Renal pelvis (tissue), 12 donors: ENCODE measurements around the gene CIC. TPM values are rescaled to one million over a fixed set of nuclear protein-coding genes. Genes with fewer than 3 reads are reported as not detected.

ENCODE experiments used
- DNase-seq: peaks from one replicate; pipeline ENCODE4 v3.0.0-alpha.2; 2013
- long read RNA-seq, 16 experiments: transcript quantifications; one replicate each; lab custom pipeline, GENCODE V29; 2026
- polyA plus RNA-seq, 3 donors: library from polyadenylated mRNA; unstranded; fragments of 120-200 nt; gene quantifications; one replicate each; pipeline ENCODE4 v1.2.1, GENCODE V29; 2013; ENCODE audit not compliant: insufficient read length in 3 of 3

Gene CIC
- 10 to 100 TPM; 59.3 to 72.5 (median 68.2) TPM for polyA plus RNA-seq
- long read RNA-seq, donor 1, partial matches to known transcripts, result 5 of 7 reads
- long read RNA-seq, donor 1, other reads (novel, unspliced or antisense), result 0 of 7 reads
- long read RNA-seq, donor 2, partial matches to known transcripts, result 0 of 2 reads
- long read RNA-seq, donor 2, other reads (novel, unspliced or antisense), result 0 of 2 reads
- long read RNA-seq, donor 3, partial matches to known transcripts, result 8 of 12 reads
- long read RNA-seq, donor 3, other reads (novel, unspliced or antisense), result 0 of 12 reads
- long read RNA-seq, donor 4, partial matches to known transcripts, result 0 of 3 reads
- long read RNA-seq, donor 4, other reads (novel, unspliced or antisense), result 0 of 3 reads
- long read RNA-seq, donor 5, partial matches to known transcripts, result 0 of 4 reads
- long read RNA-seq, donor 5, other reads (novel, unspliced or antisense), result 0 of 4 reads
- long read RNA-seq, donor 6, partial matches to known transcripts, result 0 of 2 reads
- long read RNA-seq, donor 6, other reads (novel, unspliced or antisense), result 0 of 2 reads
- long read RNA-seq, donor 7, partial matches to known transcripts, result 57 of 61 reads
- long read RNA-seq, donor 7, other reads (novel, unspliced or antisense), result 0 of 61 reads
- long read RNA-seq, donor 8, partial matches to known transcripts, result 0 of 3 reads
- long read RNA-seq, donor 8, other reads (novel, unspliced or antisense), result 0 of 3 reads
- long read RNA-seq, donor 9, partial matches to known transcripts, result 0 of 4 reads
- long read RNA-seq, donor 9, other reads (novel, unspliced or antisense), result 0 of 4 reads
- long read RNA-seq, donor 10, partial matches to known transcripts, result 20 of 26 reads
- long read RNA-seq, donor 10, other reads (novel, unspliced or antisense), result 0 of 26 reads
- long read RNA-seq, donor 11, partial matches to known transcripts, result 13 of 18 reads
- long read RNA-seq, donor 11, other reads (novel, unspliced or antisense), result 0 of 18 reads
- long read RNA-seq, donor 12, full-length matches to known transcripts, result 6 of 33 reads
- long read RNA-seq, donor 12, partial matches to known transcripts, result 27 of 33 reads
- long read RNA-seq, donor 12, other reads (novel, unspliced or antisense), result 0 of 33 reads
- long read RNA-seq, donor 13, partial matches to known transcripts, result 11 of 15 reads
- long read RNA-seq, donor 13, other reads (novel, unspliced or antisense), result 0 of 15 reads
- long read RNA-seq, donor 14, result 0 reads
- long read RNA-seq, donor 15, transcript CIC-203 (2 exons, 601 nt), result major isoform, 7 of 27 reads
- long read RNA-seq, donor 15, partial matches to known transcripts, result 18 of 27 reads
- long read RNA-seq, donor 15, other reads (novel, unspliced or antisense), result 0 of 27 reads
- long read RNA-seq, donor 16, partial matches to known transcripts, result 0 of 3 reads
- long read RNA-seq, donor 16, other reads (novel, unspliced or antisense), result 0 of 3 reads

GRCh38 chr19:42268704-42269477 is at the start of gene CIC:
Gene CIC (plus strand): TSS chr19:42269252. CDS start chr19:42271784, 2,532 bp downstream.
- peak; percentile 100 for DNase-seq

GRCh38 chr19:42219812-42220750 is 49.0 kb upstream of the CIC start, which contains the start of gene ZNF526:
Gene ZNF526 (plus strand): TSS chr19:42220312. CDS start chr19:42224404, 4,092 bp downstream.
- DNase-seq, result peak; percentile 98

- no peak for DNase-seq
Measured at GRCh38 chr19:42220751-42221097, 48.3 kb upstream of the CIC start.

GRCh38 chr19:42224940-42225717 is 43.9 kb upstream of the CIC start:
- no peak for DNase-seq

- no peak for DNase-seq
Measured at GRCh38 chr19:42225718-42226292, 43.2 kb upstream of the CIC start.

- DNase-seq, result no peak
Measured at GRCh38 chr19:42226886-42227285, 42.2 kb upstream of the CIC start.

- no peak for DNase-seq
Measured at GRCh38 chr19:42228641-42229040, 40.4 kb upstream of the CIC start.

GRCh38 chr19:42229301-42229854 is 39.7 kb upstream of the CIC start:
- no peak for DNase-seq

GRCh38 chr19:42229855-42230351 is 39.1 kb upstream of the CIC start:
- no peak for DNase-seq

- DNase-seq, result no peak
Measured at GRCh38 chr19:42230571-42230970, 38.5 kb upstream of the CIC start.

GRCh38 chr19:42232435-42232834 is 36.6 kb upstream of the CIC start:
- DNase-seq, result no peak

GRCh38 chr19:42233106-42233505 is 35.9 kb upstream of the CIC start:
- no peak for DNase-seq

- DNase-seq, result no peak
Measured at GRCh38 chr19:42233678-42234292, 35.3 kb upstream of the CIC start.

GRCh38 chr19:42234364-42234763 is 34.7 kb upstream of the CIC start:
- no peak for DNase-seq

- no peak for DNase-seq
Measured at GRCh38 chr19:42235181-42235580, 33.9 kb upstream of the CIC start.

GRCh38 chr19:42239544-42240220 is 29.4 kb upstream of the CIC start:
- no peak for DNase-seq

- DNase-seq, result no peak
Measured at GRCh38 chr19:42241279-42241678, 27.8 kb upstream of the CIC start.
